HG02588 (cell line): ENCODE measurements around the gene RASGRP2.

Experiments used
- ATAC-seq: cut with Tn5 transposase; IDR thresholded peaks from one replicate; pipeline ENCODE4 v1.9.1; 2021; ENCODE audit warnings: mild to moderate bottlenecking, moderate library complexity; ENCODE audit not compliant: unreplicated experiment

Gene RASGRP2

GRCh38 chr11:64720640-64721358 is 23.1 kb downstream of the RASGRP2 start:
- no peak for ATAC-seq

GRCh38 chr11:64720167-64720566 is 23.8 kb downstream of the RASGRP2 start:
- no peak for ATAC-seq

- ATAC-seq, result no peak
Observed at GRCh38 chr11:64719406-64719805, 24.5 kb downstream of the RASGRP2 start.

GRCh38 chr11:64718780-64719124 is 25.2 kb downstream of the RASGRP2 start:
- ATAC-seq, result no peak

- no peak for ATAC-seq
Observed at GRCh38 chr11:64718084-64718779, 25.7 kb downstream of the RASGRP2 start.

- ATAC-seq, result no peak
Observed at GRCh38 chr11:64717268-64717578, 26.7 kb downstream of the RASGRP2 start.

GRCh38 chr11:64716473-64717267 is 27.3 kb downstream of the RASGRP2 start:
- ATAC-seq, result no peak

- no peak for ATAC-seq
Observed at GRCh38 chr11:64715756-64716472, 28.0 kb downstream of the RASGRP2 start.

GRCh38 chr11:64715110-64715509 is 28.8 kb downstream of the RASGRP2 start:
- no peak for ATAC-seq

GRCh38 chr11:64714666-64715065 is 29.3 kb downstream of the RASGRP2 start:
- no peak for ATAC-seq

GRCh38 chr11:64713781-64714363 is 30.1 kb downstream of the RASGRP2 start:
- no peak for ATAC-seq

- no peak for ATAC-seq
Observed at GRCh38 chr11:64713016-64713707, 30.8 kb downstream of the RASGRP2 start.

- ATAC-seq, result no peak
Observed at GRCh38 chr11:64712430-64713015, 31.4 kb downstream of the RASGRP2 start.

- no peak for ATAC-seq
Observed at GRCh38 chr11:64711956-64712362, 32.0 kb downstream of the RASGRP2 start.

- ATAC-seq, result no peak
Observed at GRCh38 chr11:64711138-64711955, 32.6 kb downstream of the RASGRP2 start.

GRCh38 chr11:64710418-64711137 is 33.4 kb downstream of the RASGRP2 start:
- no peak for ATAC-seq

GRCh38 chr11:64705501-64705900 is 38.4 kb downstream of the RASGRP2 start:
- ATAC-seq, result no peak

- ATAC-seq, result no peak
Observed at GRCh38 chr11:64703048-64703447, 40.9 kb downstream of the RASGRP2 start.
